Lower lobe of right lung (tissue), 2 donors: ENCODE measurements around the gene DMRT2. TPM values are rescaled to one million over a fixed set of nuclear protein-coding genes. Genes with fewer than 3 reads are reported as not detected.

Experiments
- ATAC-seq, 2 donors: fragments of 200-7000 bp; cut with Tn5 transposase; one replicate each; pipeline ENCODE4 v1.9.1; 2020 to 2022; ENCODE audit warnings: mild to moderate bottlenecking in 2 of 2, moderate library complexity in 2 of 2
- DNase-seq: peaks from one replicate; pipeline ENCODE4 v3.0.0-alpha.2; 2020
- H3K27ac ChIP-seq: fragments of 200-600 bp; one replicate; pipeline ENCODE4 v1.8.0; 2022
- H3K27me3 ChIP-seq: fragments of 200-600 bp; one replicate; pipeline ENCODE4 v1.8.0; 2022; ENCODE audit warnings: low read depth
- H3K36me3 ChIP-seq: fragments of 200-600 bp; one replicate; pipeline ENCODE4 v1.8.0; 2022; ENCODE audit warnings: mild to moderate bottlenecking
- H3K4me1 ChIP-seq: fragments of 200-600 bp; one replicate; pipeline ENCODE4 v1.8.0; 2022
- H3K4me3 ChIP-seq: fragments of 200-600 bp; one replicate; pipeline ENCODE4 v1.8.0; 2022; ENCODE audit warnings: mild to moderate bottlenecking
- H3K9me3 ChIP-seq: fragments of 200-600 bp; one replicate; pipeline ENCODE4 v1.8.0; 2022
- intact Hi-C: fragments of 100-400 bp; cut with DNase I; formaldehyde crosslinking; loops from one replicate; pipeline ENCODE4 v1.11.0; 2022
- total RNA-seq: library from RNA; stranded (reverse); fragmentation: NEBNext Ultra II Directional; extraction: Animal tissue kit (Norgen Biotek cat#: 25700); gene quantifications from one replicate; pipeline ENCODE4 v1.2.1, GENCODE V29; 2021
- TF ChIP-seq, protein P1 (sequence below): fragments of 200-600 bp; IDR thresholded peaks from one replicate; pipeline ENCODE4 v1.8.0; 2022; ENCODE audit warnings: antibody characterized with exemption, mild to moderate bottlenecking
- donor health status: DM: no; HTN: yes; CAD: no; lungs with severe emphysema.

DMRT2 gene
- total RNA-seq, 1 donor from 2014 or later, result 0.86 TPM

DNA sequence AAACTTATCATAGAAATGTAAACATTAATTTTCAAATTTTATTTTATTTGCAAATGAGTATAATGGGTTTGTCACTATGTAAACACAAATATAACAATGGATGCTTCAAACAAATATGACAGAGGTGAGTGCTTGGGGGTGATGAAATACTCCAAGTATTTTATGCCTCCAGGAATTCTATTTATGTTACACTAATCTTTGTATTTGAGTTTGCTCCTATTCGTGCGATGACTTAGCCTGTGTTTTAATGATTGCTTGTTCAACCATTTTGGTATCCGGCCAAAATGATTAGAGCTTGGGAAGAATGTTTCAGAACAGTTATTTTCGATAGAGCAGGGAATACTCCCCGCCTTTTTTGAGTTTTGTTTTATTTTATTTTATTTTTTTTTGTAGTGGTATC is 5.0 kb downstream of the DMRT2 start:
- TF ChIP-seq, protein P1, sequence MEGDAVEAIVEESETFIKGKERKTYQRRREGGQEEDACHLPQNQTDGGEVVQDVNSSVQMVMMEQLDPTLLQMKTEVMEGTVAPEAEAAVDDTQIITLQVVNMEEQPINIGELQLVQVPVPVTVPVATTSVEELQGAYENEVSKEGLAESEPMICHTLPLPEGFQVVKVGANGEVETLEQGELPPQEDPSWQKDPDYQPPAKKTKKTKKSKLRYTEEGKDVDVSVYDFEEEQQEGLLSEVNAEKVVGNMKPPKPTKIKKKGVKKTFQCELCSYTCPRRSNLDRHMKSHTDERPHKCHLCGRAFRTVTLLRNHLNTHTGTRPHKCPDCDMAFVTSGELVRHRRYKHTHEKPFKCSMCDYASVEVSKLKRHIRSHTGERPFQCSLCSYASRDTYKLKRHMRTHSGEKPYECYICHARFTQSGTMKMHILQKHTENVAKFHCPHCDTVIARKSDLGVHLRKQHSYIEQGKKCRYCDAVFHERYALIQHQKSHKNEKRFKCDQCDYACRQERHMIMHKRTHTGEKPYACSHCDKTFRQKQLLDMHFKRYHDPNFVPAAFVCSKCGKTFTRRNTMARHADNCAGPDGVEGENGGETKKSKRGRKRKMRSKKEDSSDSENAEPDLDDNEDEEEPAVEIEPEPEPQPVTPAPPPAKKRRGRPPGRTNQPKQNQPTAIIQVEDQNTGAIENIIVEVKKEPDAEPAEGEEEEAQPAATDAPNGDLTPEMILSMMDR, result no peak
- H3K4me3 ChIP-seq, result no peak overlapping the region
- H3K36me3 ChIP-seq, result no peaks in the 10 kb centered on the region
- peaks cover 25% of the 10 kb centered on the region for H3K4me1 ChIP-seq
- no peak for ATAC-seq
- H3K27ac ChIP-seq, result no peak overlapping the region
- intact Hi-C loops, result no loop called here
- DNase-seq, result no peak
- no peaks in the 10 kb centered on the region for H3K9me3 ChIP-seq
- H3K27me3 ChIP-seq, result peaks cover 75% of the 10 kb centered on the region

DNA sequence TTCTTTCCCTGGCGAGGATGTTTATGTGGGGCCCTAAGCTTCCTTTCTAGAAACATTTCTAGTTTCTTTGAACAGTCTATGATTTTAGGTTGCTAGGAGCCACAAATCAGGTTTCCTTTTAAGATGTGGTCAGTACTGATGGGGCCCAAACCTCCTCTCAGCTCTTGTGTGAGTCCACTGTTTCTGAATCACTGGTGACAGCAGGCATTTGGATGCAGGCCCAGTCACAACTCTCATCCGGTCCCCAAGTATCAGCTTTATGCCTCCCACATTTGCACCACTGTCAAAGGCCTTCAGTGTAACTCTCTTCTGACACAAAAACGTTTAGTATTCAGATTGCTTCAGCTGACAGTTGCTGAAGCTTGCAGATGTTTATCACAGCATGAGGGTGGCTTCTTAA is 7.8 kb downstream of the DMRT2 start:
- H3K27me3 ChIP-seq, result peaks cover 48% of the 10 kb centered on the region

DNA sequence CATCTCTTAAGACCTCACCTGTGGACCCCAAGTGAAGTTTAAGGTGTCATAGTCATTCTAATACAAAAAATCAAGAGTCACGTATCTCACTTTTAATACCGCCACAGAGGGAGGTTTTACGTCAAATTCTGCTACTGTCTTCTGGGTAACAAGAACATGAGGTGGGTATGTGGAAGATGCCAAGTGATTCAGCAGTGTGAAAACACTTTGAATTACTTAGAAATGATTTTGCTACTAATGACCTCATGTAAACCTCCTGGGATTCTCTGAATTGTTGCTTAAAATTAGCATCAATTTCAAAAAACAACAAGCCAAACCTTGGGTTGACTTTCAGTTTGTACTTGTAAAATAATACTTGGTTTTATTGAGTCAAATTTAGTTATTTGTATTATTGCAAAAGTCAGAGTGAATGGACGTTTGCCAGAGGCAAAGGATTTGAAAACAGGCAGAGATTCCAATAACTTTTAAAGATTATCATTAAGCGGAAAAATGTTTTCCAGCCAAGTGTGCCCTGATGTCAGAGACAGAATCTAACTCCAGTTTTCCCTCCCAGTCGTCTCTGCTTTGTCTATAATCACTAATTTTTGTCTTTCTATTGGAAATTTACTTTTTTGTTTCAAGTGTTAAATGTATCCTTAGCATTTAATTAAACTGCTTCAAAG is 8.8 kb downstream of the DMRT2 start:
- intact Hi-C loops, result no loop called here
- no peaks in the 10 kb centered on the region for H3K4me1 ChIP-seq
- H3K27ac ChIP-seq, result no peak overlapping the region
- TF ChIP-seq, protein P1, result no peak
- DNase-seq, result no peak
- H3K36me3 ChIP-seq, result no peaks in the 10 kb centered on the region
- H3K27me3 ChIP-seq, result peaks cover 37% of the 10 kb centered on the region
- H3K9me3 ChIP-seq, result no peaks in the 10 kb centered on the region
- H3K4me3 ChIP-seq, result no peak overlapping the region
- no peak for ATAC-seq

More for the DNA sequence above, 7.8 kb downstream of the DMRT2 start:
- no peak overlapping the region for H3K4me3 ChIP-seq
- DNase-seq (no peak), ATAC-seq (no peak)
- H3K9me3 ChIP-seq, result no peaks in the 10 kb centered on the region
- intact Hi-C loops, result no loop called here
- peaks cover 1% of the 10 kb centered on the region for H3K4me1 ChIP-seq
- no peaks in the 10 kb centered on the region for H3K36me3 ChIP-seq
- TF ChIP-seq, protein P1, result no peak
- H3K27ac ChIP-seq, result no peak overlapping the region

DNA sequence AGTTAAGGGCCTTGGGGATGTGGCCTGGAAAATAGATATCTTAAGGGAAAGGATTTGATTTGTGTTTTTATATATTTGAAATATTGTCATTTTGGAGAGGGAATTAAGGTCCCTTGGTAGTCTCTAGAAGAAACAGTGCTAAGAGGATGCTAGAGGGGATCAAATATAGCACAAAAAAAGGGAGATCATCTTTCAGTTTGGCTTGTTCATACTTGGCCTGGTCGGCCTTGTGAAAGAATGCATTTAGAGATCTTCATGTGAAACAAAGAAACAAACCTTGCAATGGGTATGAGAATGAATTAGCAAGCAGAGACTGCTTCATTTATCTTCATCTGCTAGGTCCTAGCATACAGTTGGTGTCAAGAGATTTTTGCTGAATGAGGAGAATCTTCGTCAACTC is 15.0 kb downstream of the DMRT2 start:
- DNase-seq, result no peak
- no peak overlapping the region for H3K27ac ChIP-seq
- intact Hi-C loops, result no loop called here

DNA sequence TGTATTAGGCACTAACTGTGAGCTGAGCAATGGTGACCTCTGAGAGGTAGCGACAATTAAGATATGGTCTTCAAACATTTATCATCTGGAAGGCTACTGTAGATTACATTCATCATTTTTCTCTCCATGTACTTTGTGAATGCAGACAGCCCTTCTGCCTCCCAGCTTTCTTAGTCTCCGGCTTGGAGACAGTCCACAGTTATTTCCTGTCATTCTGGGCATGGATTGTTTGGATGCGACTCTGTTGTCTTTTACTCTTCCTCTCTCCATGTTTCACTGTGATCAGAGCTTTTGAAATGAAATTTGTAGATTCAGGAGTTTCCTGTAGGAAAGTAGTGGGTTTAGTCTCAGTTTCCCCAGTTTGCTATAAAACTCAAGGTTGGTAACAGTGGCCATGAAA is 20.5 kb downstream of the DMRT2 start:
- DNase-seq (no peak), ATAC-seq (no peak)
- TF ChIP-seq, protein P1, result no peak
- Histone ChIP-seq H3K27ac (no peak overlapping the region), H3K4me1 (no peaks in the 10 kb centered on the region), H3K36me3 (no peaks in the 10 kb centered on the region), H3K27me3 (no peaks in the 10 kb centered on the region), H3K9me3 (no peaks in the 10 kb centered on the region), H3K4me3 (no peak overlapping the region)
- intact Hi-C loops, result no loop called here

More for the DNA sequence above, 15.0 kb downstream of the DMRT2 start:
- no peaks in the 10 kb centered on the region for H3K36me3 ChIP-seq
- H3K9me3 ChIP-seq, result no peaks in the 10 kb centered on the region
- TF ChIP-seq, protein P1, result no peak
- no peaks in the 10 kb centered on the region for H3K27me3 ChIP-seq
- H3K4me3 ChIP-seq, result no peak overlapping the region
- no peaks in the 10 kb centered on the region for H3K4me1 ChIP-seq
- no peak for ATAC-seq
